Measurements from ENCODE around the gene FAM13B.

FAM13B gene

DNA sequence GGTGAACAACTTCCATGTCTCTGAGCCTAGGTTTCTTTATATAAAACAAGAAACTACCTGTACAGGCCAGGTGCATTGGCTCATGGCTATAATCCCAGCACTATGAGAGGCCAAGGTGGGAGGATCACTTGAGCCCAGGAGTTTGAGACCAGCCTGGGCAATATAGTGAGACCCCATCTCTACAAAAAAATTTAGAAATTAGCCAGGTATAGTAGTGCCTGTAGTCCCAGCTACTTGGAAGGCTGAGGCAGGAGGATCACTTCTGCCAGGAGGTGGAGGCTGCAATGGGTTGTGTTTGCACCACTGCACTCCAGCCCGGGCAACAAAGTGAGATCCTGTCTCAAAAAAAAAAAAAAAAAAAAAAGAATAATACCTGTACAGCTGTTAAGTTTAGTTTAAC lies 11.1 kb downstream of the FAM13B start:
- no CpG with 5 or more reads among the region's 1 CpG for WGBS (ENCODE audit: insufficient coverage, insufficient read length)
- no peaks in the 10 kb centered on the region for H3K36me3 ChIP-seq (ENCODE audit: control insufficient read depth, insufficient read depth, low read length)
- no peak overlapping the region for H3K27ac ChIP-seq (ENCODE audit: low read length)
- H3K4me3 ChIP-seq (ENCODE audit: low read length), result no peak overlapping the region
- H3K27me3 ChIP-seq (ENCODE audit: control insufficient read depth, insufficient read depth, low read length), result no peaks in the 10 kb centered on the region
- no peaks in the 10 kb centered on the region for H3K9me3 ChIP-seq (ENCODE audit: control insufficient read depth, insufficient read depth, low read length)
- no peak for DNase-seq (ENCODE audit: low read depth, low spot score)
- H3K4me1 ChIP-seq (ENCODE audit: control insufficient read depth, insufficient read depth, low read length), result no peaks in the 10 kb centered on the region

GRCh38 chr5:138018849-138019248 lies 14.0 kb downstream of the FAM13B start:
- Histone ChIP-seq H3K36me3 (ENCODE audit: control insufficient read depth, insufficient read depth, low read length) (no peaks in the 10 kb centered on the region), H3K27ac (ENCODE audit: low read length) (no peak overlapping the region), H3K4me3 (ENCODE audit: low read length) (no peak overlapping the region), H3K27me3 (ENCODE audit: control insufficient read depth, insufficient read depth, low read length) (no peaks in the 10 kb centered on the region), H3K4me1 (ENCODE audit: control insufficient read depth, insufficient read depth, low read length) (no peaks in the 10 kb centered on the region), H3K9me3 (ENCODE audit: control insufficient read depth, insufficient read depth, low read length) (no peaks in the 10 kb centered on the region)
- DNase-seq (ENCODE audit: low read depth, low spot score), result no peak
- WGBS (ENCODE audit: insufficient coverage, insufficient read length), result no CpG with 5 or more reads among the region's 3 CpGs

DNA sequence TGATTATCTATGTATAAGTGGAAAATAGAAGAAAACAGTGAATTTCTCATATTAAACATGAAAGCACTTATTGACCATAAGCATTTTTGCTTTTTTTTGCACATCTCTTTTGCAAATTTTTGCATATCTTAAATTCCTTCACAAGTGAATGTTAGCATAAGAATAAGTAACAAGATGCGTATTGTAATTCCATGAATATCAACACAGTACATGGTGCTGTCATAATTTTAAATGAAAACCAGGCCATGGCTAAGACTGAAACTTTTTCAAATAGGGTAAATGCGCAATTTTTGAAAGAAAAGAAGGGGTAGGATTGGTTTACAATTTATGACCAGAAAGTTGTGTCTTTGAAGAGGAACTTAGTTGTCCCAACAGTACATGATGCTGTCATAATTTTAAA lies 17.0 kb downstream of the FAM13B start:
- DNase-seq (ENCODE audit: low read depth, low spot score), result no peak
- WGBS (ENCODE audit: insufficient coverage, insufficient read length), result no CpG with 5 or more reads among the region's 2 CpGs
- no peaks in the 10 kb centered on the region for H3K9me3 ChIP-seq (ENCODE audit: control insufficient read depth, insufficient read depth, low read length)
- H3K27ac ChIP-seq (ENCODE audit: low read length), result no peak overlapping the region
- H3K4me1 ChIP-seq (ENCODE audit: control insufficient read depth, insufficient read depth, low read length), result no peaks in the 10 kb centered on the region
- no peaks in the 10 kb centered on the region for H3K36me3 ChIP-seq (ENCODE audit: control insufficient read depth, insufficient read depth, low read length)
- no peak overlapping the region for H3K4me3 ChIP-seq (ENCODE audit: low read length)
- H3K27me3 ChIP-seq (ENCODE audit: control insufficient read depth, insufficient read depth, low read length), result no peaks in the 10 kb centered on the region

DNA sequence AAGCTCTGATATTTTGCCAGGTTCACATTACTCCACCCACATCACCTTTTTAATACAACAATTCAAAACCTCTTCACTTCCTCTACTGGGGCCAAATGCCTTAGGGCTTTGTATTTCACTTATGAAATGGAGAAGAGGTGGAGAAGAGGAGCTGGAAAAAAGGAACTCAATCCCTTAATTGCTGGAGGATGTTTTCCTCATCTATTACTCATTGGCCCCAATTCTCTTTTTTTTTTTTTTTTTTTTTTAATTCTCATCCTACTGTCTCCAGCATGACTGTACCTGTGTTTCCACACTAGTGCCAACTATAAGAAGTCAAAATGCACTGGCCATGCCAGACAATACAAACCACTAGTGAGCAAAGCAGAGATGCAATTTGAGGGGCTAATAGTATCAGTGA lies 20.9 kb downstream of the FAM13B start:
- H3K4me1 ChIP-seq (ENCODE audit: control insufficient read depth, insufficient read depth, low read length), result no peaks in the 10 kb centered on the region
- H3K27ac ChIP-seq (ENCODE audit: low read length), result no peak overlapping the region
- no peak for DNase-seq (ENCODE audit: low read depth, low spot score)
- H3K27me3 ChIP-seq (ENCODE audit: control insufficient read depth, insufficient read depth, low read length), result no peaks in the 10 kb centered on the region
- H3K9me3 ChIP-seq (ENCODE audit: control insufficient read depth, insufficient read depth, low read length), result no peaks in the 10 kb centered on the region
- H3K4me3 ChIP-seq (ENCODE audit: low read length), result no peak overlapping the region
- peaks cover 4% of the 10 kb centered on the region; the same call in 1 of the 2 replicates for H3K36me3 ChIP-seq (ENCODE audit: control insufficient read depth, insufficient read depth, low read length)

GRCh38 chr5:138000102-138000723 lies 32.7 kb downstream of the FAM13B start:
- no peak overlapping the region for H3K27ac ChIP-seq (ENCODE audit: low read length)
- no peak for DNase-seq (ENCODE audit: low read depth, low spot score)
- no CpG with 5 or more reads among the region's 6 CpGs for WGBS (ENCODE audit: insufficient coverage, insufficient read length)

GRCh38 chr5:137997726-137998213 lies 35.1 kb downstream of the FAM13B start:
- no CpG with 5 or more reads among the region's 1 CpG for WGBS (ENCODE audit: insufficient coverage, insufficient read length)
- Histone ChIP-seq H3K27me3 (ENCODE audit: control insufficient read depth, insufficient read depth, low read length) (no peaks in the 10 kb centered on the region), H3K27ac (ENCODE audit: low read length) (no peak overlapping the region), H3K36me3 (ENCODE audit: control insufficient read depth, insufficient read depth, low read length) (peaks cover 2% of the 10 kb centered on the region; the same call in 1 of the 2 replicates), H3K4me1 (ENCODE audit: control insufficient read depth, insufficient read depth, low read length) (no peaks in the 10 kb centered on the region), H3K9me3 (ENCODE audit: control insufficient read depth, insufficient read depth, low read length) (no peaks in the 10 kb centered on the region), H3K4me3 (ENCODE audit: low read length) (no peak overlapping the region)
- DNase-seq (ENCODE audit: low read depth, low spot score), result no peak

More at GRCh38 chr5:138000102-138000723, 32.7 kb downstream of the FAM13B start:
- peaks cover 2% of the 10 kb centered on the region; the same call in 1 of the 2 replicates for H3K36me3 ChIP-seq (ENCODE audit: control insufficient read depth, insufficient read depth, low read length)
- H3K4me3 ChIP-seq (ENCODE audit: low read length), result no peak overlapping the region
- no peaks in the 10 kb centered on the region for H3K27me3 ChIP-seq (ENCODE audit: control insufficient read depth, insufficient read depth, low read length)
- H3K4me1 ChIP-seq (ENCODE audit: control insufficient read depth, insufficient read depth, low read length), result no peaks in the 10 kb centered on the region
- H3K9me3 ChIP-seq (ENCODE audit: control insufficient read depth, insufficient read depth, low read length), result no peaks in the 10 kb centered on the region

DNA sequence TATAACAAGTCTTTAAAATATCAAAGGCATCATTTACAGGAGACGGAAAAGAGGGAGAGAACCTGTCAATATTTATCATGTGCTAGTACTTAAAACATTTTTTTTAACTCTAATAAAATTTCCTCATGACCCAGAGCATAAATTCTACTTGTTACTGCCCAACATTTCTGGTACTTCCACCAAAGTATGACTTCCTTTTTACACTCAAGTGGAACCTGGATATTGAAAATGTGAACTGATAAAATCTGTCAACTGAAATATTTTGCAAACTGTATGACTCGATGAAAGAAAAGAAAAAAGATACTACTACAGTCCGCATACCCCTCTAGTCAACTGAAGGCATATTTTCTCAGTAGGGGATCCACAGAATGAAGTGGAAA lies 37.1 kb downstream of the FAM13B start:
- Histone ChIP-seq H3K9me3 (ENCODE audit: control insufficient read depth, insufficient read depth, low read length) (no peaks in the 10 kb centered on the region), H3K27ac (ENCODE audit: low read length) (no peak overlapping the region), H3K4me1 (ENCODE audit: control insufficient read depth, insufficient read depth, low read length) (no peaks in the 10 kb centered on the region), H3K27me3 (ENCODE audit: control insufficient read depth, insufficient read depth, low read length) (no peaks in the 10 kb centered on the region), H3K36me3 (ENCODE audit: control insufficient read depth, insufficient read depth, low read length) (peaks cover 2% of the 10 kb centered on the region; the same call in 1 of the 2 replicates), H3K4me3 (ENCODE audit: low read length) (no peak overlapping the region)
- no peak for DNase-seq (ENCODE audit: low read depth, low spot score)
- no CpG with 5 or more reads among the region's 3 CpGs for WGBS (ENCODE audit: insufficient coverage, insufficient read length)

DNA sequence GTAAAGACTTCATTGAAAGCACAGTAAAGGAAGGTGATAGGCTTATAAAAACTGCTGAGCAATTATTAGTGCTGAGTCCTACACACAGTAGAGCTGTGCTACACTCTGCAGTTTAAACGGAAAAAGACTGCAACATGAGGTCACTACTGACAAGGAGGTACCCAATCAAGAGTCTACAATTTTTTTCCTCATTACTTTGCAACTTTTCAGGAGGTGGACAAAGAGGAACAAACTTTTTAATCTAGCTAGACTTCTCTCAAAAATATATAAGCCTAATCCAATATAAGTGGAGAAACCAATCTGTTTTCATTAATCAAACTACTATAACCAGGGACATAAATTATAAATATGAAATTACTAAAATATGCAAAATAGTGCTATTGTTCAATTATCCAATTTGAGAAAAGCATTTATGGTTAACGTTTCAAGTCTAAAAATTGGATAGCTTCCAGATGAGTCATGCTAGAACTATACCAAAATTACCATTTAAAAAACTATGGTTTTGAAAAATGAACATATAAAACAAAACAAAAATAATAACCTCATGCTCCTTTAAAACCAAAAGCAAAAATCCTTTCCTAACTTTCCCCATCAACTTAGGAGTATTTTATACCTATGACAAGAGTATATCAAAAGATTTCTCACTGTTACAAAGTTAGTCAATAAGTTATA lies 37.7 kb downstream of the FAM13B start:
- Histone ChIP-seq H3K36me3 (ENCODE audit: control insufficient read depth, insufficient read depth, low read length) (peaks cover 2% of the 10 kb centered on the region; the same call in 1 of the 2 replicates), H3K4me3 (ENCODE audit: low read length) (no peak overlapping the region), H3K9me3 (ENCODE audit: control insufficient read depth, insufficient read depth, low read length) (no peaks in the 10 kb centered on the region), H3K4me1 (ENCODE audit: control insufficient read depth, insufficient read depth, low read length) (no peaks in the 10 kb centered on the region), H3K27ac (ENCODE audit: low read length) (no peak overlapping the region), H3K27me3 (ENCODE audit: control insufficient read depth, insufficient read depth, low read length) (no peaks in the 10 kb centered on the region)
- WGBS (ENCODE audit: insufficient coverage, insufficient read length), result no CpG with 5 or more reads among the region's 2 CpGs
- no peak for DNase-seq (ENCODE audit: low read depth, low spot score)

GRCh38 chr5:137994556-137994955 lies 38.3 kb downstream of the FAM13B start:
- peaks cover 2% of the 10 kb centered on the region; the same call in 1 of the 2 replicates for H3K36me3 ChIP-seq (ENCODE audit: control insufficient read depth, insufficient read depth, low read length)
- no peak for DNase-seq (ENCODE audit: low read depth, low spot score)
- no peaks in the 10 kb centered on the region for H3K4me1 ChIP-seq (ENCODE audit: control insufficient read depth, insufficient read depth, low read length)
- no peaks in the 10 kb centered on the region for H3K27me3 ChIP-seq (ENCODE audit: control insufficient read depth, insufficient read depth, low read length)
- no CpG with 5 or more reads among the region's 2 CpGs for WGBS (ENCODE audit: insufficient coverage, insufficient read length)
- no peak overlapping the region for H3K4me3 ChIP-seq (ENCODE audit: low read length)
- H3K27ac ChIP-seq (ENCODE audit: low read length), result no peak overlapping the region
- no peaks in the 10 kb centered on the region for H3K9me3 ChIP-seq (ENCODE audit: control insufficient read depth, insufficient read depth, low read length)

- Histone ChIP-seq H3K36me3 (ENCODE audit: control insufficient read depth, insufficient read depth, low read length) (no peaks in the 10 kb centered on the region; the same call in 1 of the 2 replicates), H3K4me3 (ENCODE audit: low read length) (no peak overlapping the region)
These were observed 43.5 kb downstream of the FAM13B start for GRCh38 chr5:137989419-137989818.

More at GRCh38 chr5:137989419-137989818, 43.5 kb downstream of the FAM13B start:
- Histone ChIP-seq H3K27ac (ENCODE audit: low read length) (no peak overlapping the region), H3K4me1 (ENCODE audit: control insufficient read depth, insufficient read depth, low read length) (no peaks in the 10 kb centered on the region), H3K9me3 (ENCODE audit: control insufficient read depth, insufficient read depth, low read length) (no peaks in the 10 kb centered on the region), H3K27me3 (ENCODE audit: control insufficient read depth, insufficient read depth, low read length) (no peaks in the 10 kb centered on the region)
- no peak for DNase-seq (ENCODE audit: low read depth, low spot score)
- WGBS (ENCODE audit: insufficient coverage, insufficient read length), result no CpG with 5 or more reads among the region's 5 CpGs

All from iPS DF 6.9 (cell line).